ENCODE data around the gene MACF1.

DNA sequence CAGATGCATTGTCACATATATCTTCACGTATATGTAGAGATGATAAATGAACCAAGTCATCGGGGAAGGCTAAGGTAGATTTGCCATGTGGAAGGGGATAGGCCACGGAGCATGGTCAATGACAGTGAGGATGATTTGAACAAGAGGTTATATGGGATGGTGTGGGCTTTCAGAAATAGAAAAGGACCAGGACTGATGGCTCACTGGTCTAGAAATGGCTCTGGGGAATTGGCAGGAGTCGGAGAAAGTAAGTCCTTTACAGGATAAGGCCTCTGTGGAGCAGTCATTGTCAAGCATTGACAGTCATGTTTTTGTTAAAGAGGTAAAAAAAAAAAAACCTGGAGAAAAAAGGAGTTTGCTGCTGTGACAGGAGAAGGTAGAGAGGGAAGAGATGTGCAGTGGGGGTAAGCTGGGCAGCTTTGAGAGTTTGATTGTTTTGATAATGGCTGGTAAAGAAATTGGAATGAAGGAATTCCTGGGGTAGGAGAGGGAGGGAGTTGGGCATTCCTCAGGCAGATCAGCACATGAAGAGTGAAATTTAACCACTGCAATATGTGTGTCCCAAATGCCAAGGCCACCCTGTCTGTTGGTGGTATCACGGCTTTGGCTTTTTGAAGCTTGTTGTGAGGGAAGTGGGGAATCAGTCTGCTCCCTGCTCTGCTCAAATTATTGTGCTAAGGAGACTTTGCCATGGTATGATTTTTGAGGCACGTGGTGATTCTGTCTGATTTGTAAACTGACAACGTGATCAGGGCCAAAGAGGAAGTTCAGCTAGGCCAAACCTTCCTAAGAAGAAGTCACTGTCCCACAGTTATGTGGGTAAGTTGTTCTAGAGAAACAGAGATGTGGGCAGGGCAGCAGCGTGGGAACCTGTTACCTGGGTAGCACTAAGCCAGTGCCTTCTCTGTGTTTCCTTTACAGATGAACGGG is 26.0 kb downstream of the MACF1 start:
- TF ChIP-seq, protein P1, sequence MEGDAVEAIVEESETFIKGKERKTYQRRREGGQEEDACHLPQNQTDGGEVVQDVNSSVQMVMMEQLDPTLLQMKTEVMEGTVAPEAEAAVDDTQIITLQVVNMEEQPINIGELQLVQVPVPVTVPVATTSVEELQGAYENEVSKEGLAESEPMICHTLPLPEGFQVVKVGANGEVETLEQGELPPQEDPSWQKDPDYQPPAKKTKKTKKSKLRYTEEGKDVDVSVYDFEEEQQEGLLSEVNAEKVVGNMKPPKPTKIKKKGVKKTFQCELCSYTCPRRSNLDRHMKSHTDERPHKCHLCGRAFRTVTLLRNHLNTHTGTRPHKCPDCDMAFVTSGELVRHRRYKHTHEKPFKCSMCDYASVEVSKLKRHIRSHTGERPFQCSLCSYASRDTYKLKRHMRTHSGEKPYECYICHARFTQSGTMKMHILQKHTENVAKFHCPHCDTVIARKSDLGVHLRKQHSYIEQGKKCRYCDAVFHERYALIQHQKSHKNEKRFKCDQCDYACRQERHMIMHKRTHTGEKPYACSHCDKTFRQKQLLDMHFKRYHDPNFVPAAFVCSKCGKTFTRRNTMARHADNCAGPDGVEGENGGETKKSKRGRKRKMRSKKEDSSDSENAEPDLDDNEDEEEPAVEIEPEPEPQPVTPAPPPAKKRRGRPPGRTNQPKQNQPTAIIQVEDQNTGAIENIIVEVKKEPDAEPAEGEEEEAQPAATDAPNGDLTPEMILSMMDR (IDR thresholded peaks at IDR 0.05): no peak
- TF ChIP-seq EP300 (IDR thresholded peaks at IDR 0.05): no peak
- TF ChIP-seq POLR2AphosphoS5 (IDR thresholded peaks at IDR 0.05): no peak
